Astrocyte of the cerebellum (primary cell): ENCODE measurements around the gene NCK2.

ENCODE experiments used
- DNase-seq: peaks from one replicate; pipeline ENCODE4 v3.0.0-alpha.2; 2011; ENCODE audit warnings: low read depth
- H3K4me3 ChIP-seq: 2 replicates; pipeline ENCODE4 v1.5.1; 2011; ENCODE audit warnings: mild to moderate bottlenecking, low read depth, low read length, moderate library complexity
- CTCF ChIP-seq: IDR thresholded peaks from 2 replicates; pipeline ENCODE4 v1.5.1; 2012; ENCODE audit warnings: low read length, low read depth, moderate library complexity, mild to moderate bottlenecking; ENCODE audit errors: missing control alignments
- in situ Hi-C: cut with HindIII; loops from 2 replicates; pipeline ENCODE4 v1.10.0; 2017; ENCODE audit warnings: low sequenced_read_pairs

The NCK2 gene

GRCh38 chr2:105887256-105887655, 142.5 kb downstream of the NCK2 start:
- in situ Hi-C loops: no loop called here
- no peak for DNase-seq
- TF ChIP-seq CTCF: no peak
- no peak overlapping the region for H3K4me3 ChIP-seq

GRCh38 chr2:105888625-105889024, 143.9 kb downstream of the NCK2 start:
- no peak for TF ChIP-seq CTCF
- no peak overlapping the region for H3K4me3 ChIP-seq
- DNase-seq: no peak
- in situ Hi-C loops: no loop called here

GRCh38 chr2:105889046-105889445, 144.3 kb downstream of the NCK2 start:
- DNase-seq: no peak
- H3K4me3 ChIP-seq: no peak overlapping the region
- in situ Hi-C loops: no loop called here
- no peak for TF ChIP-seq CTCF

GRCh38 chr2:105890111-105890510, 145.4 kb downstream of the NCK2 start:
- DNase-seq: no peak
- no peak for TF ChIP-seq CTCF
- in situ Hi-C loops: loop anchor here (10.0 kb wide), 1 partner anchor 85 kb away; no protein-coding TSS in a partner anchor
- H3K4me3 ChIP-seq: no peak overlapping the region

- in situ Hi-C loops: loop anchor here (10.0 kb wide), 1 partner anchor 84 kb away; no protein-coding TSS in a partner anchor
- TF ChIP-seq CTCF: no peak
- no peak for DNase-seq
- H3K4me3 ChIP-seq: no peak overlapping the region
These were observed 146.1 kb downstream of the NCK2 start for GRCh38 chr2:105890856-105891255.

- no peak for DNase-seq
- no peak overlapping the region for H3K4me3 ChIP-seq
- in situ Hi-C loops: loop anchor here (10.0 kb wide), 1 partner anchor 81 kb away; no protein-coding TSS in a partner anchor
These were observed 148.6 kb downstream of the NCK2 start for GRCh38 chr2:105893011-105893995.

More at GRCh38 chr2:105893011-105893995, 148.6 kb downstream of the NCK2 start:
- TF ChIP-seq CTCF: no peak
